ENCODE results near the gene RUFY3.
A peak's percentile ranks its signal among the peaks of the same experiment; 100 is the strongest.
"Not testable (repeated sequence)": the region's sequence is repeated elsewhere in the genome, so short reads cannot be mapped to it uniquely, and the experiment has no call there.

The RUFY3 gene

GRCh38 chr4:70739496-70740337, 18.0 kb downstream of the RUFY3 start:
- peak; percentile 48 for DNase-seq

- no peak for DNase-seq
These were observed 20.3 kb downstream of the RUFY3 start for GRCh38 chr4:70741867-70742658.

GRCh38 chr4:70743731-70744130, 22.0 kb downstream of the RUFY3 start:
- DNase-seq = peak; percentile 69

GRCh38 chr4:70746179-70746839, 24.5 kb downstream of the RUFY3 start:
- DNase-seq = peak; percentile 21

GRCh38 chr4:70747874-70748273, 26.1 kb downstream of the RUFY3 start:
- DNase-seq = peak; percentile 61

GRCh38 chr4:70749313-70749712, 27.5 kb downstream of the RUFY3 start:
- no peak for DNase-seq

GRCh38 chr4:70752236-70752635, 30.5 kb downstream of the RUFY3 start:
- peak; percentile 69 for DNase-seq

- no peak for DNase-seq
These were observed 31.9 kb downstream of the RUFY3 start for GRCh38 chr4:70753630-70754029.

GRCh38 chr4:70754470-70754869, 32.7 kb downstream of the RUFY3 start:
- peak; percentile 91 for DNase-seq

GRCh38 chr4:70754990-70755688, 33.4 kb downstream of the RUFY3 start:
- peak; percentile 31 for DNase-seq

GRCh38 chr4:70759126-70759525, 37.4 kb downstream of the RUFY3 start:
- DNase-seq = no peak

GRCh38 chr4:70759627-70760026, 37.9 kb downstream of the RUFY3 start:
- DNase-seq = peak; percentile 19

GRCh38 chr4:70760662-70761061, 38.9 kb downstream of the RUFY3 start:
- DNase-seq = no peak

GRCh38 chr4:70761276-70761816, 39.6 kb downstream of the RUFY3 start:
- no peak for DNase-seq

- DNase-seq = no peak
These were observed 43.6 kb downstream of the RUFY3 start for GRCh38 chr4:70765368-70765767.

GRCh38 chr4:70768301-70768948, 46.7 kb downstream of the RUFY3 start:
- DNase-seq = no peak

- DNase-seq = not testable (repeated sequence)
These were observed 47.6 kb downstream of the RUFY3 start for GRCh38 chr4:70769396-70769795.

GRCh38 chr4:70772929-70773555, 51.3 kb downstream of the RUFY3 start:
- DNase-seq = peak; percentile 62

- peak; percentile 66 for DNase-seq
These were observed 57.2 kb downstream of the RUFY3 start for GRCh38 chr4:70778888-70779422.

- no peak for DNase-seq
These were observed 61.3 kb downstream of the RUFY3 start for GRCh38 chr4:70783096-70783495.

GRCh38 chr4:70787496-70787895, 65.7 kb downstream of the RUFY3 start:
- no peak for DNase-seq

All from inflammatory macrophage treated with lipopolysaccharide for 4 hours (primary cell).